NOMO-1 treated with DMSO at 0.1 percent for 48 hours (cell line): ENCODE measurements around the gene MPI.
A peak's percentile ranks its signal among the peaks of the same experiment; 100 is the strongest.
"Not testable (repeated sequence)": the region's sequence is repeated elsewhere in the genome, so short reads cannot be mapped to it uniquely, and the experiment has no call there.

Experiments used
- DNase-seq: peaks from one replicate; lab custom pipeline; 2025; ENCODE audit not compliant: unreplicated experiment; lab: John Stamatoyannopoulos, UW

Gene MPI

GRCh38 chr15:74924525-74924924 is 34.7 kb downstream of the MPI start:
- DNase-seq, result no peak

DNA sequence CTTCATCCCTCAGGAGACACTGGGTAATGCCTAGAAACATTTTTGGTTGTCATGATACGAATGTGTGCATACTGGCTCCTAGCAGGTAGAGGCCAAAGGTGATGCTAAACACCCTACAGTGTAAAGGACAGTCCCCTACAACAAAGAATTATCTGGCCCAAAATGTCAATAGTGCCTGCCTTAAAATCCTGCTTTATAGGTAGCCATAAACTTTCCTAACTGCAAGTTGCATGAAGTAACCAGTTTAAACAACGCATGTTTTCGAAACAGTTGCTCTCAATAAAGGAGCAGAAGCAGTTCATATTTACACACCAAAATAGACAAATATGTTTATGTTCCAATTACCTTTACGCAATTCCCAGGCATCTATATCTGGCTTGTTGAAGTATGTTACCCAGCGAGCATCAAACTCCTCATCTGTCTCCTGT is 38.9 kb downstream of the MPI start:
- no peak for DNase-seq

GRCh38 chr15:74933573-74933972 is 43.7 kb downstream of the MPI start:
- DNase-seq, result no peak

DNA sequence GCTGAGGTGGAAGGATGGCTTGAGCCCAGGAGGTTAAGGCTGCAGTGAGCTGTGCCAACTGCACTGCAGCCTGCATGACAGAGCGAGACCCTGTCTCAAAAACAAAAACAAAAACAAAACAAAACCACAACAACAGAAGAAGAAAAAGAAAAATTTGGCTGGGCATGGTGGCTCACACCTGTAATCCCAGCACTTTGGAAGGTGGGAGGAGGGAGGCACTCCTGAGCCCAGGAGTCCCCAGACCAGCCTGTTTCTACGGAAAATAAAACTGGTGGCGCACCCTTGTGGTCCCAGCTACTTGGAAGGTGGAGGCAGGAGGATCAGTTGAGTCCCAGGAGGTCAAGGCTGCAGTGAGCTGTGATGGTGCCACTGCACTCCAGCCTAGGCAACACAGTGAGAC is 45.4 kb downstream of the MPI start:
- not testable (repeated sequence) for DNase-seq

DNA sequence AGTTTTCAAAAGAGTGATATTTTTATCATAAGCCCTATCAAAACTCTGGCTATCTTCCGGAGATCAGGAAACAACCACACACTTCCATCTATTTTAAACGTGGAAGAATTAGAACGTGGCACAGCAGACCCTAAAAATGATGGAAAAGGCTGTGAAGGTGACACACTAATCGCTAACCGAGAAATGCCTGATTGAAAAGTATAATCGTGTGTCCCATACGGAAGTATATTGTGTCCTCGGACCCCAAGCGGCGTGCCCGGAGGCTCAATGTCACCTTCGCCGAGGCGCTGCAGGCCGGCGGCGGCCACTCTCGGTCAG is 47.4 kb downstream of the MPI start:
- DNase-seq, result peak; percentile 44

- DNase-seq, result peak; percentile 94
Observed at GRCh38 chr15:74937590-74938371, 47.9 kb downstream of the MPI start, which contains the start of gene COX5A. TSS of gene COX5A (minus strand) at chr15:74938073. CDS start at chr15:74938014, 59 bp downstream.

DNA sequence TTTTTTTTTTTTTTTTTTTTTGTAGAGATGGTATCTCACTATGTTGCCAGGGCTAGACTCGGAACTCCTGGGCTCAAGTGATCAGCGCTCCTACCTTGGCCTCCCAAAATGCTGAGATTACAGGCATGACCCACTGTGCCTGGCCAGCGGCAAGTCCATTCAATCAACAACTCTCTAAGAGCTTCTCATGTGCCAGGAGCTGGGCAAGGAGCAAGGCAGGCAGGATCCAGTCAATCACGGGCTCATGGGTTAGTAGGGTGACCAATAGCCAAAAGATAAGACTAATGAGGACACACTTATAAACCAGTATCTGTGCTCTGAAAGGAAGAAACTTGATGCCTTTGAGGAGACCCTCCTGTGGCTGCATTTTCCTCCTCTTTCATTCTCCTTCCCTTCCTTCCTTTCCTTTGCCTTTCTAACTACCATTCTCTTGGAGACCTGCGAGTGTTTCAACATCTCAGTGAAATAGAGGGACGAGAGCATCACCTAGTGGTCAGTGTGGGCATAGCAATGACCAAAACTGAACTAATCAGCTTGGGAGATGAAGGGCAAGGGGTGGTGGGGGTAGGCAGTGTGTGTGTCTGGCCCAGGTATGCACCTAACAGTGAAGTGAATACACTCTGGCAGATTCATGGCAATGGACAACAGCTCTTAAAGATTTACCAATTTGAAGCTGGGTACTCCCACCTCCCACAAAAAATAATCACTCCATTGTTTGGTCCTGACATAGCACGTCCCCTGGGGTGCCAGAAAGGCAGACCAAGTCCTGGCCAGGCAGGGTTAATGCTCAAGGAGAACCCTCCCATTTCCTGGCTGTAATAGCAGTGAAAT is 60.5 kb downstream of the MPI start:
- peak; percentile 62 for DNase-seq

- no peak for DNase-seq
Observed at GRCh38 chr15:74951006-74951405, 61.2 kb downstream of the MPI start.
